ENCODE data around the gene ZC3H18. TPM values are rescaled to one million over a fixed set of nuclear protein-coding genes. Genes with fewer than 3 reads are reported as not detected.

Gene ZC3H18
- total RNA-seq, 1 donor from 2014 or later = 18.4 TPM

- Histone ChIP-seq H3K4me3 (no peak overlapping the region), H3K36me3 (peaks cover 0 to 44% of the 10 kb centered on the region in 2 donors), H3K27me3 (no peaks in the 10 kb centered on the region), H3K27ac (no peak overlapping the region), H3K9me3 (no peaks in the 10 kb centered on the region), H3K4me1 (no peaks in the 10 kb centered on the region)
- no peak for DNase-seq (ENCODE audit: extremely low spot score in 2 of 2)
- TF ChIP-seq POLR2AphosphoS5 (IDR thresholded peaks at IDR 0.05; ENCODE audit: insufficient read depth in 1 of 2, low read depth in 1 of 2) (no peak), CTCF (IDR thresholded peaks at IDR 0.05) (no peak), POLR2A (IDR thresholded peaks at IDR 0.05) (no peak)
- intact Hi-C loops (cut with DNase I) = no loop called here
Observed at GRCh38 chr16:88610080-88610479, 39.9 kb downstream of the ZC3H18 start.

- no peaks in the 10 kb centered on the region for H3K9me3 ChIP-seq
- peaks cover 0 to 33% of the 10 kb centered on the region in 2 donors for H3K36me3 ChIP-seq
Observed at GRCh38 chr16:88610909-88611812, 41.0 kb downstream of the ZC3H18 start.

GRCh38 chr16:88613293-88613692, 43.1 kb downstream of the ZC3H18 start:
- Histone ChIP-seq H3K9me3 (no peaks in the 10 kb centered on the region), H3K27ac (no peak overlapping the region), H3K4me3 (no peak overlapping the region), H3K4me1 (no peaks in the 10 kb centered on the region), H3K36me3 (peaks cover 0 to 24% of the 10 kb centered on the region in 2 donors), H3K27me3 (no peaks in the 10 kb centered on the region)
- DNase-seq (ENCODE audit: extremely low spot score in 2 of 2) = no peak
- TF ChIP-seq CTCF (IDR thresholded peaks at IDR 0.05) = no peak
- intact Hi-C loops (cut with DNase I) = no loop called here

More at GRCh38 chr16:88610909-88611812, 41.0 kb downstream of the ZC3H18 start:
- H3K27ac ChIP-seq = no peak overlapping the region
- H3K27me3 ChIP-seq = no peaks in the 10 kb centered on the region
- intact Hi-C loops (cut with DNase I) = no loop called here
- H3K4me1 ChIP-seq = no peaks in the 10 kb centered on the region
- TF ChIP-seq CTCF (IDR thresholded peaks at IDR 0.05) (no peak), POLR2AphosphoS5 (IDR thresholded peaks at IDR 0.05; ENCODE audit: insufficient read depth in 1 of 2, low read depth in 1 of 2) (no peak)
- H3K4me3 ChIP-seq = no peak overlapping the region
- DNase-seq (ENCODE audit: extremely low spot score in 2 of 2) = no peak

GRCh38 chr16:88613911-88614817, 44.0 kb downstream of the ZC3H18 start:
- TF ChIP-seq POLR2A (IDR thresholded peaks at IDR 0.05) (no peak), POLR2AphosphoS5 (IDR thresholded peaks at IDR 0.05; ENCODE audit: insufficient read depth in 1 of 2, low read depth in 1 of 2) (no peak), CTCF (IDR thresholded peaks at IDR 0.05) (no peak)
- Histone ChIP-seq H3K9me3 (no peaks in the 10 kb centered on the region), H3K27ac (no peak overlapping the region), H3K27me3 (no peaks in the 10 kb centered on the region), H3K4me3 (no peak overlapping the region), H3K4me1 (no peaks in the 10 kb centered on the region), H3K36me3 (peaks cover 0 to 18% of the 10 kb centered on the region in 2 donors)
- no peak for DNase-seq (ENCODE audit: extremely low spot score in 2 of 2)
- intact Hi-C loops (cut with DNase I) = no loop called here
